ENCODE measurements around the gene TMPRSS5. TPM values are rescaled to one million over a fixed set of nuclear protein-coding genes. Genes with fewer than 3 reads are reported as not detected.

Gene TMPRSS5
- total and polyA plus RNA-seq, 2 of the 13 experiments (the other 11 are each of a cell fraction or from before 2014, with no cell fraction given) = 0.40 to 0.96 TPM

DNA sequence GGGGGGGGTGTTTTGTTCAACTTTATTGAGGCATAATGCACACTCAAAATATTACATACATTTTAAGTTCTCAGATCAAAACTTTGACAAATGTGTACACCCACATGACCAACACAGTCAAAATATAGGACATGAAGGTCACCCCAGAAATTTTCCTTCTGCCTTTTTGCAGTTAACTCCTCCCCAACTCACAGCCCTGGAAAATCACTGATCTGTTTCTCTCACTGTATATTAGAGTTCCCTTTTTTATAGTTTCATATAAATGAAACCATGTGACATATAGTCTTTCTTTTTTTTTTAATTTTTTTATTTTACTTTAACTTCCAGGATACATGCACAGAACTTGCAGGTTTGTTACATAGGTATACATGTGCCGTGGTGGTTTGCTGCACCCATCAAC, 4.6 kb downstream of the TMPRSS5 start:
- H3K9ac ChIP-seq (ENCODE audit: insufficient read depth, low read depth, low read length) = no peak overlapping the region
- WGBS (ENCODE audit: low lambda C conversion rate) = 82% methylated on average over 1 of the region's 1 CpG
- H3K9me3 ChIP-seq (ENCODE audit: low read length) = no peaks in the 10 kb centered on the region
- H3K36me3 ChIP-seq (replicated peaks in 1 of 2; ENCODE audit: control insufficient read depth in 1 of 2, insufficient read depth in 2 of 2, low read length in 2 of 2) = no peaks in the 10 kb centered on the region
- in situ Hi-C loops (cut with HindIII; ENCODE audit: extremely low pct_ligation_motif_present, low pct_unique_long_range_greater_than_20kb) (no loop called here), intact Hi-C loops (cut with micrococcal nuclease; ENCODE audit: unreplicated experiment) (no loop called here)
- no peaks in the 10 kb centered on the region for H3K27me3 ChIP-seq (ENCODE audit: control insufficient read depth in 1 of 2, insufficient read depth in 2 of 2, low read length in 2 of 2)
- ATAC-seq (no peak), DNase-seq (ENCODE audit: low spot score) (no peak), FAIRE-seq (no peak)
- no peak overlapping the region for H3K4me2 ChIP-seq (ENCODE audit: low read depth, low read length)
- no peak overlapping the region for H3K27ac ChIP-seq (ENCODE audit: extremely low read length, insufficient read depth, low read length)
- CTCF ChIA-PET (ENCODE audit: low intra/inter-chr PET ratio, low total read pairs) = no interaction called here
- TF ChIP-seq ZNF776 (CRISPR knock-in tag; IDR thresholded peaks at IDR 0.05) (no peak), ZNF567 (CRISPR knock-in tag; IDR thresholded peaks at IDR 0.05; ENCODE audit: borderline replicate concordance) (no peak), NFYB (CRISPR knock-in tag; IDR thresholded peaks at IDR 0.05) (no peak), HNF4G (IDR thresholded peaks at IDR 0.05; ENCODE audit: borderline replicate concordance, low read depth, low read length) (no peak), HNF4G (CRISPR knock-in tag; IDR thresholded peaks at IDR 0.05; ENCODE audit: borderline replicate concordance, low read depth) (no peak), ZFP36L1 (CRISPR knock-in tag; IDR thresholded peaks at IDR 0.05) (no peak), ZNF720 (CRISPR knock-in tag; IDR thresholded peaks at IDR 0.05) (no peak), SMAD1 (CRISPR knock-in tag; IDR thresholded peaks at IDR 0.05; ENCODE audit: borderline replicate concordance, low read depth) (no peak), HOMEZ (CRISPR knock-in tag; IDR thresholded peaks at IDR 0.05; ENCODE audit: low read depth) (no peak), ZNF143 (CRISPR knock-in tag; IDR thresholded peaks at IDR 0.05) (no peak), NFE2 (CRISPR knock-in tag; IDR thresholded peaks at IDR 0.05) (no peak), TAF15 (IDR thresholded peaks at IDR 0.05; ENCODE audit: low read depth, low read length, poor library complexity, severe bottlenecking) (no peak), ZNF180 (CRISPR knock-in tag; IDR thresholded peaks at IDR 0.05; ENCODE audit: borderline replicate concordance, low read depth) (no peak), CHD4 (IDR thresholded peaks at IDR 0.05; ENCODE audit: borderline replicate concordance, low read length) (no peak), MTA1 (CRISPR knock-in tag; IDR thresholded peaks at IDR 0.05; ENCODE audit: borderline replicate concordance) (no peak), RARA (CRISPR knock-in tag; IDR thresholded peaks at IDR 0.05) (no peak), ZNF879 (CRISPR knock-in tag; IDR thresholded peaks at IDR 0.05) (no peak), BORCS8-MEF2B (CRISPR knock-in tag; IDR thresholded peaks at IDR 0.05) (no peak)
- TF ChIP-seq, protein P1, sequence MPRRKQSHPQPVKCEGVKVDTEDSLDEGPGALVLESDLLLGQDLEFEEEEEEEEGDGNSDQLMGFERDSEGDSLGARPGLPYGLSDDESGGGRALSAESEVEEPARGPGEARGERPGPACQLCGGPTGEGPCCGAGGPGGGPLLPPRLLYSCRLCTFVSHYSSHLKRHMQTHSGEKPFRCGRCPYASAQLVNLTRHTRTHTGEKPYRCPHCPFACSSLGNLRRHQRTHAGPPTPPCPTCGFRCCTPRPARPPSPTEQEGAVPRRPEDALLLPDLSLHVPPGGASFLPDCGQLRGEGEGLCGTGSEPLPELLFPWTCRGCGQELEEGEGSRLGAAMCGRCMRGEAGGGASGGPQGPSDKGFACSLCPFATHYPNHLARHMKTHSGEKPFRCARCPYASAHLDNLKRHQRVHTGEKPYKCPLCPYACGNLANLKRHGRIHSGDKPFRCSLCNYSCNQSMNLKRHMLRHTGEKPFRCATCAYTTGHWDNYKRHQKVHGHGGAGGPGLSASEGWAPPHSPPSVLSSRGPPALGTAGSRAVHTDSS (CRISPR knock-in tag; conservative IDR thresholded peaks at IDR 0.05) = no peak
- no peak overlapping the region for H3K4me3 ChIP-seq (replicated peaks in 1 of 3; ENCODE audit: insufficient read depth in 1 of 3, low read depth in 2 of 3, low read length in 3 of 3)
- H3K4me1 ChIP-seq (ENCODE audit: insufficient read depth, low read length) = peaks cover 15% of the 10 kb centered on the region
- no peaks in the 10 kb centered on the region for H4K20me1 ChIP-seq (ENCODE audit: insufficient read depth, low read length)
- POLR2A ChIA-PET = no interaction called here
- no TSS peak for BruUV-seq (replicated peaks)
- H2AFZ ChIP-seq (ENCODE audit: low read length) = no peak overlapping the region
- no peaks in the 10 kb centered on the region for H3K79me2 ChIP-seq (ENCODE audit: insufficient read depth, low read length)
